NCI-H774 (cell line): ENCODE data around the gene SCGB3A1.

Experiments
- DNase-seq: peaks from one replicate; lab custom pipeline; 2025; lab: John Stamatoyannopoulos, UW

Gene SCGB3A1

DNA sequence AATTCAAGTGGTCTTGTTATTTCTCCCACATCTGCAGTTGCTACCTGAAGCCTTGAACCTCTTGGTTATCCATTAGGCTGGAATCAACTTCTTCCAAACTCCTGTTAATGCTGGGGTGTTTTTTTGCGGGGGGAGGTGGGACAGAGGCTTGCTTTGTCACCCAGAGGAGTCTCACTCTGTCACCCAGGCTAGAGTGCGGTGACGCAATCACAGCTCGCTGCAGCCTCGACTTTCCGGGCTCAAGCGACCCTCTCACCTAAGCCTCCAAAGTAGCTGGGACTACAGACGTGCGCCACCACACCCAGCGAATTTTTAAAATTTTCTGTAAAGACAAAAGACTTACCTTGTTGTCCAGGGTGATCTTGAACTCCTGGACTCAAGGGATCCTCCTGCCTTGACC is 4.4 kb downstream of the SCGB3A1 start:
- DNase-seq: no peak

DNA sequence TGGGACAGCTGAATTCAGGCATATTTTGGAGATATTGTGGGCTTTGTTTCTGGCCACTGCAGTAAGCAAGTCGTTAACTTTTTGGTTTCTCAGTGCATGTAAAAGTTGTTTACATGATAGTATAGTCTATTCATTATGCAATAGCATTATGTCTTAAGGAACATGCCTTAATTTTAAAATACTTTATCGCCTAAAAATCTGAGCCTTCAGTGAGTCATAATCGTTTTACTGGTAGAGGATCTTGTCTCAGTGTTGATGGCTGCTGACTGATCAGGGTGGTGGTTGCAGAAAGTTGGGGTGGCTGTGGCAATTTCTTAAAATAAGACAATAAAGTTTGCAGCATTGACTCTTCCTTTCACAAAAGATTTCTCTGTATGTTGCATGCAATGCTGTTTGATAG is 5.1 kb downstream of the SCGB3A1 start:
- DNase-seq: no peak

DNA sequence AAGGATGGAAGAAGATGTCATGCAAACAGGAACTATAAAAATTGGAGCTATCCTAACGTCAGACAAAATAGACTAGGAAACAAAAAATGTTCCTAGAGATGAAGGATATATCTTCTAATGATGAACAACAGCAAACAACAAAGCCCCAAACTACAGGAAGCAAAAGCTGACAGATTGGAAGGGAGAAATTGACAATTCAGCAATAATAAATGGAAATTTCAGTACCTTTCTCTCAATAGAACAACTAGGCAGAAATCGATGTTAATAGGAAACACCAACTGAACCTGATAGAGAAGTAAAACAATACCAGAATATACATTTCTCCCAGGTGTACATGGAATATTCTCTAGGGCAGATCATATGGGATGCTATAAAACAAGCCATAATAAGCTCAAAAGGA is 7.6 kb downstream of the SCGB3A1 start:
- DNase-seq: no peak

DNA sequence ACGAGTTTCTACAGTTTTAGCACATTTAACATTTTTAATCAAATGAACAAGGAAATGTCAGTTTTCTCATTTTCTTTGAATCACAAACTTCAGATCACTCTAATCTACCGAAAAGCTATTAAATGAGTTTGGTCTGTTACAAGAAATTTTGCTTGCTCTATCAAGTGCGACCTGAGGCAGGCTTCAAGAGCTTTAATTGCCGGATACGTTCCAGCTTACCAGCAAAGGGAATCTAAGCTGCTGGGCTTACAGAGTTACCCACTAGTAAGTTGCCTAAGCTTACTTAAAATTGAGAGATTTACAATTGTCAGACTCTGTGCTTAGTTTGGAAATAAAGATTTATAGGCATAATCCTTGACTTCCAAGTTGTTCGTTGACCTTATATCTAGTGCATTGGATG is 10.6 kb downstream of the SCGB3A1 start:
- DNase-seq: no peak

DNA sequence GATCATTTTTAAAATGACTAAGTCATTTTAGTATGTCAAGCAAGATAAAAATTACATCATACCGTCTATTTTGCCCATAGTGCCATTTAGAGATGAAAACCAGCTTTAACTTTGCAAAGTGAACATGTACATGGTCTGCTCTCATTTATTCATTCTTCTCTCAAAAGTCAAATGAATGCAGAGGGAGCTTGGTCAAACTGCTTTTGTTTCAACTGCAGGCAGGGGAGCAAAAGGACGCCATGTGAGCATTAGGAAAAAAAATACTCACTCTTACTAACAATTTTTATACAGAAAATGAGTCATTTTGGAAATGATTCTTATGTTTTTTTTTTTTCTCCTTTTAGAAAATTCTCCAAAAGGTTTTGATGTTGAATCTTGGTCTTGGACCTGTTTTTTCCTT is 15.7 kb downstream of the SCGB3A1 start:
- no peak for DNase-seq

DNA sequence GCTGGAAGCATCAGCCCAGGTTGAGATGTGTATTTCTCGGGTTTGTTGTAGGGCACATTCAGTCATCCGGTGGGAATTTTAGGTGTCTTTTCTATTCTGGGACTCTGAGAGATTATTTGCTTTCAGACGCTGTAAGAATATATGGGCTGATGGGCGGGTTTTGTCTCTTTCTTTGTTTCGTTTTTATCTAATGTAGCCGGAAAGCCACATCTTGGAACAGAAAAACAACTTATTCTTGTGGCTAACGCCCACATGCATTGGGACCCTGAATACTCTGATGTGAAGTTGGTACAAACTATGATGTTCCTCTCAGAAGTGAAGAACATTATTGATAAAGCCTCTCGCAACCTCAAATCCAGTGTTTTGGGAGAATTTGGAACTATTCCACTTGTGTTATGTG is 22.4 kb downstream of the SCGB3A1 start:
- no peak for DNase-seq

DNA sequence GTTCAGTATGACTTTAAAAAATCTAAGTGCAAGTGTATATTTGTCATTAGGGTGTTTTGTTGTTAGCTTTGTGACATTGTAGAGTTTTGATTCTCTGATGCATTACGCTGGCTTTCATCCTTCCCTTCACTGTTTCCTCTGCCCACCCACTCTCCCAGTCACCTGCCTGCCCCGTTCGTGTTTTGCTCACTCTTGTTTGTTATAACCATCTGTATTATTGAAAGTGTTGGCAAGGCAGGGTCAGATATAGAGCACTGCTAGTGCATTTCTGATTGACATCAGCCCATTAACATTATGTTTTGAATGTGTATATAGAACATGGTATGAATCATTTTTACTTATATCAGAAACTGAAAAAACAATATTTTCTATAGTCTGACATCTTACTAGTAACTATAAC is 27.3 kb downstream of the SCGB3A1 start:
- DNase-seq: no peak

DNA sequence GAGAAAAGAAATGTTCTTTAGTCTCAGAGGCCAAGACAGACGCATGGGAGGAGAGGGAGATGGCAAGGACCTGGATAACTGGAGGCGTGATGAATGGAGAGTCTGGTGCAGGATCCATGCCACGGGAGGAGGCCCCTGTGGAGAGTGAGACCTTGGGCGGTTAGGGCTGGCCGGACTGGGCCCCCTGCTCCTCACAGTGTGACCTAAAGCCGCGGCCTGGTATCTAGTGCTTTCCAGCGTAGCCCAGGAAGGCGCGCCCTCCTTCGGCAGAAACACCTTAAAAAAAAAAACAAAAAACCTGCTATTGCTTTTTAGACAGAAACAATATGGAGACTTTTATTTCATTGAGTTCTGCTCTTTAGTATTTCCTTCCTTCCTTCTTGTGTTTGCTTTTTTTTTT is 33.1 kb downstream of the SCGB3A1 start:
- no peak for DNase-seq

DNA sequence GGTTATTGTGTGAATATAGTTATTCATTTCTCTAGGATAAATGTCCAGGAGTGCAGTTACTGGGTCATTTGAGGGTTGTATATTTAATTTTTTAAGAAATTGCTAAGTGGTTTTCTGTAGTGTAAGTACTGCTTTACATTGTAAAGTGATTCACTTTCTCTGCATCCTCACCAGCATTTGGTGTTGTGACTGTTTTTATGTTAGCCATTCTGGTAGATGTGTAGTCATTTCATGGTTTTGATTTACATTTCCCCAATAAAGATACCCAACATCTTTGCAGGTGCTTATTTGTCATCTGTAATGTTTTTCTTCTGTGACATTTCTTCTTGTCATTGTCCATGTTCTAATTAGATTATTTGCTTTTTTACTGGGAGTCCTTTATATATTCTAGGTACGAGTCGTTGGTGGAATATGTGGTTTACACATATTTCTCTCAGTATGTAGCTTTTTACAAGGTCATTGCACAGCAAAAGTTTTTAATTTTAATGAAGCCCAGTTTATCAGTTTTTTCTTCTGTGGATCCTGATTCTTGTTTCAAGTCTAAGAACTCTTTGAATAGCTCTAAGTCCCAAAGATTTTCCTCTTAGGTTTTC is 34.0 kb downstream of the SCGB3A1 start:
- DNase-seq: no peak

DNA sequence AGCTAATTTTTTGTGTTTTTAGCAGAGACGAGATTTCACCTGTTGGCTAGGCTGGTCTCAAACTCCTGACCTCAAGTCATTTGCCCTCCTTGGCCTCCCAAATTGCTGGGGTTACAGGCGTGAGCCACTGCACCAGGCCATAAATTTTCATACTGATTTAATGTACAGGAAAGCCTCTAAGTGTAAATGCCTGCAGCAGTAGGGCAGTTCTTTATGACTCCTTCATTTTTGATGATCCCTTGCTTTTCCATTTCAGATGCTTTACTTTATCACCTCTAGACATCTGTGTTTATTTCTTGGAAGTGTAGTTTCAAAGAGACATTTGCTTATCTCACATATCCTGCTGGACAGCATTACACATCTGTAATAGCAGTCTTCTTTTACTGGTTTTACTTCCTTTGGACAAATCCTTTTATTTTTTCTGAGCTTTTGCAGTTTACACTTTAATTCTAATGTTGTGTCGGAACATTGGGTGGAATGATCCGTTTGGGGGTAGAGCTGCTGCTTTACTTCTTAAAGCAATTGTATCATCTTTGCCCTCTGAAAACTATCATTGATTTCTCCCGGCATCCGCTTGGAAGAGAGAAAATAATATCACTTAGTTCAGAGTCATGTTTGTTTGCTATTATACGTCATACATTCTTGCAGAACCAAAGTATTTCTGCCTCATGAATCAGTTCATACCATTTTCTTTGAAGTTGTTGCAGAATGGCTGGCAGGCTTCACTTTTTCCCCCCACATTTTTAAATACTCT is 36.0 kb downstream of the SCGB3A1 start:
- DNase-seq: no peak

DNA sequence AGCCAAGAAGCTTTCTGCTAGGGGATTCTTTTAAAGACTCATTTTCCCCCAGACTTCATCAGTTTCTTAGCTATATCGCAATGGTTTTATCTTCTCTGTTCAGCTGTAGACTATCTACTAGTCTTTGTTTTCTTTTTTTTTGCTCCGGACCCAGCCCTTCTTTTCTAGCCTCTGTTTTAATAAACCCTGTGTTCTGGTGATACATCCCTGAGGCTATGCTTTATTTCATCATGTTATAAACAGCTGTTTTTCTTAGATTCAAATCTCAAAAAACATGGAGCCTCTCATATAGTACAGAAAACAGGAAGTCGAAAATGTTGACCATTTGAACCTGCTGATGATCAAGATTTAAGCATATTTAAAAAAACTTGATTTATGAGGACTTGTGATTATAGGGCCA is 37.8 kb downstream of the SCGB3A1 start:
- DNase-seq: no peak

DNA sequence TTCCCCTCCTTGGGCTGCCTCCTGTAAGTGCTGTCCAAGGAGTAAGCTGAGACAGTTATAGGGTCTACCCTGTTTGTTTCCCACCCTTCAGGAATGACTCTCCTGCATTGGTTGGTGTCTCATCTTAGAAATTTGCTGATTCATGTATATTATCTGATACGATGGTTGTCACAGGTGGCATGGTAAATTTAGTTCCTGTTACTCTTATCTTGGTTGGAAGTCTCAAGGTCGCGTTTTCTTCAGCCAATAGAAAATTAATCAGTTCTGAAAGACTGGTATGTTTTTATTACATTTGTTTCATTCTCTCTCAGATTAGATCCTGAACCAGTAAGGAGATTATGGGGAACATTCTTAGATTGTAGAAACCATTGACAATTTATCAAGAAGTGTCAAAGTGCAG is 42.7 kb downstream of the SCGB3A1 start:
- DNase-seq: no peak

DNA sequence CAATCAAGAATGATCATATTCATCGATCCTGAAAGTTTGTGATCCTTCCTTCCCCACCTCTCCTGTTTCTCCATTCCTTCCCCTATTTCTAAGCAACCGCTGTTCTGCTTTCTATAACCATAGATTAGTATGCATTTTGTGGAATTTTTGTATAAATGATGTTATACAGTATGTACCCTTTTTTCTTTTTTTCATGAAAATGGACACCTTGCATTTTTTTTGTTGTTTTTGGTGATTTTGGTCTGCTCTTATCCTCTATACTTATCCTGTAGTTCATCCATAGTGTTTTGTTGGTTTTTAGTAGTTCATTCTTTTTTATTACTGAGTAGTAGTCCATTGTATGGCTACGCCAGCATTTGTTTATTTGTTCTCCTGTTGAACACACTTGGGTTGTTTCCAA is 46.1 kb downstream of the SCGB3A1 start:
- DNase-seq: no peak

DNA sequence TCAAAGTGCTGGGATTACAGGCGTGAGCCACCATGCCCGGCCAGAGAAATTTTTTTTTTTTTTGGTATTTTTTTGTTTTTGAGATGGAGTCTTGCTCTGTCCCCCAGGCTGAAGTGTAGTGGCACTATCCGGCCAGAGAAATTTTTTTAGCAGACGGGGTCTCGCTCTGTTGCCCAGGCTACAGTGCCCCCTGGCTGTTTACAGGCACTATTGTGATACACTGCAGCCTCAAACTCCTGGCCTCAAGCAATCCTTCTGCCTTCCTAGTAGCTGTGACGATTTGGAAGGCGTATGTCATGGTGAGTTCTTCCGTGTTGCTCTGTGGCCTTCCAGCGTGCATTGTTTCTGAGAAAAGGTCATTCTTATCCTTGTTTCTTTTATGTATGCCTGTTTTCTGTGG is 49.6 kb downstream of the SCGB3A1 start:
- no peak for DNase-seq
